B cell (primary cell): ENCODE results near the gene KIAA0825.

Source experiments
- CTCF ChIP-seq: fragments of 200-600 bp; IDR thresholded peaks from one replicate; pipeline ENCODE4 v1.8.0; 2022; ENCODE audit warnings: antibody characterized with exemption, mild to moderate bottlenecking
- EZH2 ChIP-seq: IDR thresholded peaks from 2 replicates; pipeline ENCODE4 v1.6.1; 2012; ENCODE audit warnings: borderline replicate concordance, low read depth, mild to moderate bottlenecking, moderate library complexity, low read length; ENCODE audit not compliant: insufficient read depth, poor library complexity, severe bottlenecking

GRCh38 chr5:94445726-94446125 lies 172.7 kb downstream of the KIAA0825 start:
- TF ChIP-seq CTCF, result no peak
- no peak for TF ChIP-seq EZH2
